Subcutaneous abdominal adipose tissue (tissue), 5 donors: ENCODE measurements around the gene FGGY.

Source experiments
- H3K27ac ChIP-seq: one replicate; pipeline ENCODE4 v1.7.0; 2013; ENCODE audit warnings: low read depth, mild to moderate bottlenecking, inconsistent platforms, low read length, moderate library complexity
- H3K27me3 ChIP-seq, 5 donors: one replicate each; pipeline ENCODE4 v1.7.0; 2013; ENCODE audit warnings: low read length in 5 of 5, inconsistent platforms in 1 of 5; ENCODE audit not compliant: control insufficient read depth in 5 of 5, insufficient read depth in 4 of 5
- H3K36me3 ChIP-seq, 5 donors: one replicate each; pipeline ENCODE4 v1.7.0; 2013; ENCODE audit warnings: low read length in 5 of 5; ENCODE audit not compliant: control insufficient read depth in 5 of 5, insufficient read depth in 5 of 5
- H3K4me1 ChIP-seq, 5 donors: one replicate each; pipeline ENCODE4 v1.7.0; 2013; ENCODE audit warnings: low read length in 5 of 5, mild to moderate bottlenecking in 3 of 5, moderate library complexity in 1 of 5; ENCODE audit not compliant: control insufficient read depth in 5 of 5, insufficient read depth in 5 of 5
- H3K4me3 ChIP-seq, 5 donors: one replicate each; pipeline ENCODE4 v1.7.0; 2013; ENCODE audit warnings: low read length in 5 of 5, low read depth in 1 of 5
- H3K9ac ChIP-seq, 5 donors: one replicate each; pipeline ENCODE4 v1.7.0; 2013; ENCODE audit warnings: low read length in 5 of 5, mild to moderate bottlenecking in 4 of 5, moderate library complexity in 3 of 5
- H3K9me3 ChIP-seq, 5 donors: one replicate each; pipeline ENCODE4 v1.7.0; 2013; ENCODE audit warnings: low read length in 5 of 5; ENCODE audit not compliant: control insufficient read depth in 5 of 5
- donor health status: healthy.
- donor health status: healthy.
- donor health status: healthy.
- donor health status: healthy.
- donor health status: healthy.

FGGY gene

DNA sequence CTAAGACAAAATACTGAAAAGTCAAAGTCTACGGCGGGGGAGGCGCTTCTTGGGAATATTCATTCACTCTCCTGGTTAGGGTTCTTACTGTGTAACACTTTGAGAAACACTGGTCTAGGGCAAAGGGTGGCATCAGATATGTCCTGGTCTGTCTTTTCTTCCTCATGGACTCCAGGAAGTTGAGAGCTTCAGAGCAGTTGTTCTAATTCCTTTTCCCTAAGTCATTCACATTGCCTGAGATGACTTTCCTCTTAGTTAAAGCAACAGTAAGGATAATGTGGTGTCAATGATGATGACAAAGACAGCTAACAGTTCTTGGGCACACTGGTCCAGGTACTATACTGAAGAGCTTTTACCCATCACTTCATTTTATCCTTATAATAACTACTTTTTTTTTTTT, 27.0 kb downstream of the FGGY start:
- no peaks in the 10 kb centered on the region for H3K27me3 ChIP-seq
- H3K4me3 ChIP-seq: no peak overlapping the region
- H3K9ac ChIP-seq: no peak overlapping the region
- no peaks in the 10 kb centered on the region for H3K9me3 ChIP-seq
- no peak overlapping the region for H3K27ac ChIP-seq
- H3K36me3 ChIP-seq: peaks cover 0 to 6% (median 0%) of the 10 kb centered on the region in 5 donors
- peaks cover 0 to under 1% (median 0%) of the 10 kb centered on the region in 5 donors for H3K4me1 ChIP-seq

DNA sequence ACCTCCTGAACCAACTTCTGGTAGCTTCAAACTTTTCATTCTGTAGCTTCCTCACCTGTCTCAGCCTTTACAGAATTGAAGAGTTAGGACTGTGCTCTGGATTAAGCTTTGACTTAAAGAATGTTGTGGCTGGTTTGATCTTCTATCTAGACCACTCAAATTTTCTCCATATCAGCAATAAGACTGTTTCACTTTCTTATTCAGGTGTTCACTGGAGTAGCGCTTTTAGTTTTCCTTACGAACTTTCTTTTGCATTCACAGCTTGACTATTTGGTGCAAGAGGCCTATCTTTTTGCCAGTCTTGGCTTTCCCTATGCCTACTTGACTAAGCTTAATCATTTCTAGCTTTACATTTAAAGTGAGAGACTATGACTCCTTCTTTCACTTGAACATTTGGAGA, 31.5 kb downstream of the FGGY start:
- no peak overlapping the region for H3K4me3 ChIP-seq
- no peaks in the 10 kb centered on the region for H3K9me3 ChIP-seq
- no peaks in the 10 kb centered on the region for H3K27me3 ChIP-seq
- peaks cover 0 to 6% (median 0%) of the 10 kb centered on the region in 5 donors for H3K36me3 ChIP-seq
- peaks cover 0 to 2% (median 0%) of the 10 kb centered on the region in 5 donors for H3K4me1 ChIP-seq
- H3K27ac ChIP-seq: no peak overlapping the region
- no peak overlapping the region for H3K9ac ChIP-seq

- no peak overlapping the region for H3K9ac ChIP-seq
- H3K27me3 ChIP-seq: no peaks in the 10 kb centered on the region
- H3K4me1 ChIP-seq: peaks cover 0 to 2% (median 0%) of the 10 kb centered on the region in 5 donors
- no peak overlapping the region for H3K27ac ChIP-seq
- H3K36me3 ChIP-seq: no peaks in the 10 kb centered on the region
- H3K4me3 ChIP-seq: no peak overlapping the region
- no peaks in the 10 kb centered on the region for H3K9me3 ChIP-seq
Observed at GRCh38 chr1:59329412-59330053, 32.6 kb downstream of the FGGY start.

DNA sequence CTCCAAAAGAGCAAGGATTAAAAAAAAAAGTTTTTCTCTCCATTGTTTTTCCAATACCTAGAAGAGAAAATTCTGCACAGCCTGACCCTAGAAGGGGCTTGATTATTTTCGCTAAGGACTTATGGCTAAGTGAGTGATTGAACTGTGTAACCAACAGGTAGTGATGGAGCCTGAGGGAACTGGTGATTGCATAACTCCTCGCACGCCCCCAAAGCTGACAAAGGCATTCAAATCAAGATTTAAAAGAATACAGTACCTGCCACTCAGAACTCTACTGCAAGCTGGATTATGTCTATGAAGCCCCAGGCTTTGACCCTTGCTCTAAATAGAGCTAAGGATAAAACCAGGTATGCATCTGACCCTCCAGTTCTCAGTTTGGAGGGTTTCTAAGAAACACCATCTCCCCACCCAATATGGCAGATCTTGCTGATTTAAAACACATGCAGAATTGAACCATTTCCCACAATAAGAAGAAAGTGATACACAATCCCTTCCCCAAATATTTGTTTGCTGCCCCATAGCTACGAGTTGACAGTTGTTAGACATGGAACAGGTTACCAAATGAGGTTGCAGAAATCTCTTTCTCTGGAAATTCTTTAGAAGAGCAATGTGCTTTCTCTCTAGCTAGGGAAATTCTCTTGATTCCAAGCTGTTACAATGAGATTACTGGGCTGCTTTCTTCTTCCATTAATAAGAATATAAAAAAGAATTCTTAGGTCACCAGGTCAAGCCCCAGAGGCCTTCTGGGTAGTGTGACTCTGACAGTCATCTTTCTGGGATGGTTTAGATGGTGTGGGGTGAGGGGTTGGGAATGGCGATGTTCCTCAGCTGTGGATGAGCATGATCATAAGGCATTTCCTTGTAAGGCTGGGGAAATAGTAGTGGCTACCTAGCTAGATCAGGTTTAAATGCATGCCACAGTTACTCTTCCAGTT, 35.1 kb downstream of the FGGY start:
- no peak overlapping the region for H3K27ac ChIP-seq

GRCh38 chr1:59332983-59333382, 36.1 kb downstream of the FGGY start:
- Histone ChIP-seq H3K9me3 (no peaks in the 10 kb centered on the region), H3K36me3 (no peaks in the 10 kb centered on the region), H3K4me1 (peaks cover 0 to 2% (median 0%) of the 10 kb centered on the region in 5 donors), H3K4me3 (no peak overlapping the region), H3K27me3 (no peaks in the 10 kb centered on the region), H3K27ac (no peak overlapping the region), H3K9ac (no peak overlapping the region)

More for the DNA sequence above, 35.1 kb downstream of the FGGY start:
- Histone ChIP-seq H3K4me3 (no peak overlapping the region), H3K27me3 (no peaks in the 10 kb centered on the region), H3K9me3 (no peaks in the 10 kb centered on the region), H3K4me1 (peaks cover 0 to 2% (median 0%) of the 10 kb centered on the region in 5 donors), H3K9ac (no peak overlapping the region), H3K36me3 (no peaks in the 10 kb centered on the region)

DNA sequence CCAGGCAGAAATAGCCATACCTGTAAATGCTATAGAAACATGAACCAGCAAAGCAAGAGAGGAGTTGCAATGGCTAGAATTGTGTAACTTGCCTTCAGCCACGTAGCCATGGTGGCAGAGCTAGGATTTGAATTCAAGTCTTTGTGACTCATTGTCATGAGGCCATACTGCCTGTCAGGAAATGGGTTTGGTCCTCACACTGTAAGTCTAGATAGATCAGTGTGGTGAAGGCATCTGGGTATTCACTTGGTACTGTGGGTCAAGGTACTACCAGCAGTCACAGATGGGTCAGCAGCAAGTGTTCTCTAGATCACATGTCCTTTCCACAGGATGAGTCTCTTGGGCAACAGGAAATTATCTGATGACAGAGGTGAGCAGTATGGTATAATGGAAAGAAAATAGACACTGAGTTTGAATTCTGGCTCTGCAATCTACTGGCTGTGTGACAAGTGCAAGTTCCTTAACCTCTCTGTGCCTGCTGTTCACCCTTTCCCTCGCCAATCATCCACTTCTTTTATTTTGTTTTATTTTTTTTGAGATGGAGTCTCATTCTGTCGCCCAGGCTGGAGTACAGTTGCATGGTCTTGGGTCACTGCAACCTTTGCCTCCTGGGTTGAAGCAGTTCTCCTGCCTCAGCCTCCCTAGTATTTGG, 36.9 kb downstream of the FGGY start:
- no peaks in the 10 kb centered on the region for H3K9me3 ChIP-seq
- H3K4me3 ChIP-seq: no peak overlapping the region
- no peaks in the 10 kb centered on the region for H3K36me3 ChIP-seq
- peaks cover 0 to 2% (median 0%) of the 10 kb centered on the region in 5 donors for H3K4me1 ChIP-seq
- no peaks in the 10 kb centered on the region for H3K27me3 ChIP-seq
- no peak overlapping the region for H3K9ac ChIP-seq
- no peak overlapping the region for H3K27ac ChIP-seq

DNA sequence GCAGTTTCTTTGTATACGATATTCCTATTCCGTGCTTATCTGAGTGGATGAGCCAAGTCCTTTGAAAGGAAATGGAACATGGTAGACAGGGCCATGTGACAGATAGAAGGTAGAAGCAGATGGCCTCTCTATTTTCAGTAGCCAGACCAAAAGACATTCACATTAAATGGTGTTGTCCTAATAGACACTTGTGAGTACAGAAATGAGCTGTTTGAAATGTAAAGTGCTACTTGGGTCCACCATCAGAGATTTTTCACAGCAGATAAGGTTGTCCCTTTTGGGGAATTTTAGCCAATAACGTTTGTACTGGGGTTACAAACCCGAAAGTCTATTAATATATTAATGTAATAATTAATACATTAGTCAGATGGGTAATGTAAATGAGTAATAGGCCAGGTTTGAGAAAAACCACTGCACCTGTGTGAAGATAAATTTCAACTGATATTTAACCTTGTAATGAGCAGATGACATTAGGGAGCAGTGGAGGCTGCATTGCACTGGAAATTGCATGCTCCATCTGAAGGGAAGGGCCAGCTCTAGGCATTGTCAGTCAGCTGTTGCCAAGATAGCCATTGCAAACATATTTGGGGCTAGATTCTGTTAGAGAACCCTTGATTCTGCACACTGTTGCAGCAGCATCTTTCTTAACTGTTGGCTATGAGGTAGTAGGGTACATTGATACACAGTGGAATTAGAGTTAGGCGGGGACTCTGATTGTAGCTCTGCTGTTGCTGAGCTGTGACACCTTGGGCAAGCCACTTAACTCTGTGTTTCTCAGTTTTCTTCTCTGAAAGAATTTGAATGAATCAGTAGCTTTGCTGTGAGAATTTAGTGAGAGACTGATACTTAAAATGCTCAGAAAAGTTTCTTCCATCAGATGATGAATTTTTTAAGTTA, 43.8 kb downstream of the FGGY start:
- Histone ChIP-seq H3K27me3 (no peaks in the 10 kb centered on the region), H3K4me3 (no peak overlapping the region), H3K36me3 (no peaks in the 10 kb centered on the region), H3K9ac (no peak overlapping the region), H3K4me1 (no peaks in the 10 kb centered on the region), H3K9me3 (no peaks in the 10 kb centered on the region), H3K27ac (no peak overlapping the region)

DNA sequence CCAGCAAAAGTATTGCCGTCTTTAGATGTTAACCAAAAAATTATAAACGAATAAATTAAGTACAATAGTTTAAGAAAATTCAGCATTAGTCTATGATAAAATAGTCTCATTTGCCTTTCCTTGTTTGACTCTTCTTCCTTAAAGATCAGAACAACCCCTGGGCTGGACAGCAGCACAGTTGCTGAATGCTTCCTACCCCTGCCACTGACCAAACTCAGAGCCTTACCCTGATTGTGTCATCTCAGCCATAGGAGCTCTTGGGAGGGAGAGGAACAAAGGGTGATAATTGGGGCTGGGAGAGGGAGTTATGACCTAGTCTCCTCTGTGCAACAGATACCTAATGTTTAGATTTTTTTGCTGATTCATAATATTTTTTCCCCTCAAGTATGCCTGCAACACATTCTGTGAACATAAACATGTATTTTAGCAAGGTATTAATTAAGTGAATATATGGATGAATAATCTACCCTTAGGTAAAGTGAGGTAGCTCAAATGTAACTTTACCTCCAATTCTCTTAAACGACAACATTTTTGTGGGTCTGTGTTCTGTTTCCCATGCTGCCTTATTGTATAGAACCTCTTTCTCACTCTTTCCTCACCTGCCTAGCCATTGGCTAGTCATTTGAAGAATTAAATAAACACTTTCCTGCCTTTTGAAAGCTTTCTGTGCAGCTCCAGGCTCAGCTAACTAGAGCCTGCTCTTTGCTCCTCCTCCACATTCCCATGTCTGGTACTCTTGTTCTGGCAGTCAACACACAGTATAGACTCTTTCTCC, 46.1 kb downstream of the FGGY start:
- Histone ChIP-seq H3K27ac (no peak overlapping the region), H3K4me3 (no peak overlapping the region), H3K9me3 (no peaks in the 10 kb centered on the region), H3K27me3 (no peaks in the 10 kb centered on the region), H3K4me1 (no peaks in the 10 kb centered on the region), H3K36me3 (peaks cover 0 to 3% (median 0%) of the 10 kb centered on the region in 5 donors), H3K9ac (no peak overlapping the region)

DNA sequence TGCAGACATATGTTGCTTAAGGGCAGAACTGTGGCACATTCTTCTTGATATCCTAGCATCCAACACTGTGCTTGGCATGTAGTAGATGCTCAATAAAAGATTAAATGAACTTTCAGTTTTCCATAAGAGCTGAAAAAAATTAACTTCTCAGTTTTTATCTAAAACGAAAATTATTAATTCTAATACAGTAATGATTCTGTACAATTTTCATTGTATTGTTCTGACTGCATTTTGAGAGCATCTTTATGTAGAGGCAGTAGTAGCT, 46.6 kb downstream of the FGGY start:
- Histone ChIP-seq H3K4me1 (no peaks in the 10 kb centered on the region), H3K9ac (no peak overlapping the region)

More for the DNA sequence above, 46.6 kb downstream of the FGGY start:
- Histone ChIP-seq H3K4me3 (no peak overlapping the region), H3K27ac (no peak overlapping the region), H3K27me3 (no peaks in the 10 kb centered on the region), H3K9me3 (no peaks in the 10 kb centered on the region), H3K36me3 (peaks cover 0 to 3% (median 0%) of the 10 kb centered on the region in 5 donors)
